ENCODE data around the gene ZIK1.

Gene ZIK1

GRCh38 chr19:57583521-57584416, at the start of gene ZIK1:
Gene ZIK1, plus strand, starts transcription at chr19:57584145. Its CDS starts 212 bp downstream, at chr19:57584357.
- peak within 1 kb of the TSS; percentile 87 for H3K4me3 ChIP-seq
- peak within 1 kb of the TSS; percentile 93 for H3K9ac ChIP-seq
- peak within 1 kb of the TSS; percentile 94 for H3K27ac ChIP-seq
- peaks cover 41% of the 10 kb centered on the region for H3K36me3 ChIP-seq
- TF ChIP-seq Cebpa-rat (IDR thresholded peaks at IDR 0.05), result no peak
- peaks cover 58% of the 10 kb centered on the region for H3K9me3 ChIP-seq
- H3K4me2 ChIP-seq, result peak within 1 kb of the TSS; percentile 92
- H4K20me1 ChIP-seq, result no peaks in the 10 kb centered on the region
- no peaks in the 10 kb centered on the region for H3K27me3 ChIP-seq
- peaks cover 25% of the 10 kb centered on the region for H3K4me1 ChIP-seq

GRCh38 chr19:57537953-57538547, 45.9 kb upstream of the ZIK1 start:
- Histone ChIP-seq H3K27ac (no peak overlapping the region), H3K36me3 (peaks cover 100% of the 10 kb centered on the region), H3K27me3 (no peaks in the 10 kb centered on the region), H3K4me1 (no peaks in the 10 kb centered on the region), H3K9ac (no peak overlapping the region), H3K4me3 (peak overlapping the region; percentile 31), H4K20me1 (no peaks in the 10 kb centered on the region), H3K4me2 (no peak overlapping the region), H3K9me3 (peaks cover 100% of the 10 kb centered on the region)
- TF ChIP-seq Cebpa-rat (IDR thresholded peaks at IDR 0.05), result no peak

GRCh38 chr19:57546513-57546912, 37.4 kb upstream of the ZIK1 start:
- Histone ChIP-seq H3K4me2 (no peak overlapping the region), H3K4me1 (no peaks in the 10 kb centered on the region), H3K9me3 (peaks cover 86% of the 10 kb centered on the region), H3K4me3 (peak overlapping the region; percentile 22), H3K27ac (no peak overlapping the region), H3K27me3 (no peaks in the 10 kb centered on the region), H4K20me1 (no peaks in the 10 kb centered on the region), H3K36me3 (peaks cover 100% of the 10 kb centered on the region), H3K9ac (no peak overlapping the region)
- TF ChIP-seq Cebpa-rat (IDR thresholded peaks at IDR 0.05), result no peak

GRCh38 chr19:57552432-57552831, 31.5 kb upstream of the ZIK1 start:
- no peak for TF ChIP-seq Cebpa-rat (IDR thresholded peaks at IDR 0.05)
- H3K27me3 ChIP-seq, result no peaks in the 10 kb centered on the region
- no peaks in the 10 kb centered on the region for H3K4me1 ChIP-seq
- H3K36me3 ChIP-seq, result peaks cover 99% of the 10 kb centered on the region
- H3K27ac ChIP-seq, result no peak overlapping the region
- H3K4me3 ChIP-seq, result no peak overlapping the region
- H3K9me3 ChIP-seq, result peaks cover 67% of the 10 kb centered on the region
- no peak overlapping the region for H3K9ac ChIP-seq
- H4K20me1 ChIP-seq, result peaks cover 6% of the 10 kb centered on the region; the same call in 1 of the 2 replicates
- H3K4me2 ChIP-seq, result no peak overlapping the region

GRCh38 chr19:57557659-57558058, 26.3 kb upstream of the ZIK1 start:
- Histone ChIP-seq H3K27ac (no peak overlapping the region), H3K9ac (peak overlapping the region; percentile 94), H3K4me3 (no peak overlapping the region), H3K9me3 (peaks cover 61% of the 10 kb centered on the region), H3K4me1 (peaks cover 20% of the 10 kb centered on the region), H4K20me1 (peaks cover 21% of the 10 kb centered on the region; the same call in 1 of the 2 replicates), H3K4me2 (peak overlapping the region; percentile 89; the same call in 1 of the 2 replicates), H3K36me3 (peaks cover 53% of the 10 kb centered on the region), H3K27me3 (no peaks in the 10 kb centered on the region)
- no peak for TF ChIP-seq Cebpa-rat (IDR thresholded peaks at IDR 0.05)

- H3K4me2 ChIP-seq, result peak overlapping the region; percentile 89
- TF ChIP-seq Cebpa-rat (IDR thresholded peaks at IDR 0.05), result no peak
- H4K20me1 ChIP-seq, result peaks cover 21% of the 10 kb centered on the region; the same call in 1 of the 2 replicates
- peaks cover 45% of the 10 kb centered on the region for H3K36me3 ChIP-seq
- H3K4me1 ChIP-seq, result peaks cover 20% of the 10 kb centered on the region
- peaks cover 61% of the 10 kb centered on the region for H3K9me3 ChIP-seq
- peak overlapping the region; percentile 89; the same call in 1 of the 2 replicates for H3K27ac ChIP-seq
- H3K27me3 ChIP-seq, result no peaks in the 10 kb centered on the region
- H3K9ac ChIP-seq, result peak overlapping the region; percentile 94
- peak overlapping the region; percentile 99 for H3K4me3 ChIP-seq
These were observed 25.4 kb upstream of the ZIK1 start for GRCh38 chr19:57558525-57558924.

GRCh38 chr19:57559008-57559403, 24.9 kb upstream of the ZIK1 start:
- peaks cover 20% of the 10 kb centered on the region for H3K4me1 ChIP-seq
- H3K36me3 ChIP-seq, result peaks cover 40% of the 10 kb centered on the region
- H3K9ac ChIP-seq, result peak overlapping the region; percentile 94
- peak overlapping the region; percentile 89 for H3K4me2 ChIP-seq
- peaks cover 61% of the 10 kb centered on the region for H3K9me3 ChIP-seq
- TF ChIP-seq Cebpa-rat (IDR thresholded peaks at IDR 0.05), result no peak
- peak overlapping the region; percentile 99 for H3K4me3 ChIP-seq
- H3K27me3 ChIP-seq, result no peaks in the 10 kb centered on the region
- H4K20me1 ChIP-seq, result peaks cover 21% of the 10 kb centered on the region; the same call in 1 of the 2 replicates
- H3K27ac ChIP-seq, result peak overlapping the region; percentile 89

- peaks cover 61% of the 10 kb centered on the region for H3K9me3 ChIP-seq
These were observed 24.4 kb upstream of the ZIK1 start, which contains the start of gene ZNF550 for GRCh38 chr19:57559404-57560025. Gene ZNF550, minus strand, starts transcription at chr19:57559863. Its CDS starts 181 bp downstream, at chr19:57559682.

GRCh38 chr19:57560049-57560491, 23.9 kb upstream of the ZIK1 start:
- no peak for TF ChIP-seq Cebpa-rat (IDR thresholded peaks at IDR 0.05)
- peak overlapping the region; percentile 89 for H3K4me2 ChIP-seq
- H4K20me1 ChIP-seq, result peaks cover 21% of the 10 kb centered on the region; the same call in 1 of the 2 replicates
- peaks cover 29% of the 10 kb centered on the region for H3K36me3 ChIP-seq
- H3K9me3 ChIP-seq, result peaks cover 66% of the 10 kb centered on the region
- H3K27me3 ChIP-seq, result no peaks in the 10 kb centered on the region
- peak overlapping the region; percentile 94 for H3K9ac ChIP-seq
- H3K4me1 ChIP-seq, result peaks cover 20% of the 10 kb centered on the region
- H3K4me3 ChIP-seq, result peak overlapping the region; percentile 99
- peak overlapping the region; percentile 15; the same call in 1 of the 2 replicates for H3K27ac ChIP-seq

More at GRCh38 chr19:57559404-57560025, 24.4 kb upstream of the ZIK1 start, which contains the start of gene ZNF550:
- TF ChIP-seq Cebpa-rat (IDR thresholded peaks at IDR 0.05), result no peak
- H3K27ac ChIP-seq, result peak within 1 kb of the TSS; percentile 89
- peaks cover 20% of the 10 kb centered on the region for H3K4me1 ChIP-seq
- peak within 1 kb of the TSS; percentile 89 for H3K4me2 ChIP-seq
- no peaks in the 10 kb centered on the region for H3K27me3 ChIP-seq
- peak within 1 kb of the TSS; percentile 94 for H3K9ac ChIP-seq
- peaks cover 21% of the 10 kb centered on the region; the same call in 1 of the 2 replicates for H4K20me1 ChIP-seq
- peaks cover 35% of the 10 kb centered on the region for H3K36me3 ChIP-seq
- peak within 1 kb of the TSS; percentile 99 for H3K4me3 ChIP-seq

All from BLaER1 (cell line).